ENCODE data around the gene KRT78.

GRCh38 chr12:52815676-52816588 is 32.9 kb downstream of the KRT78 start:
- TF ChIP-seq CC2D1A (IDR thresholded peaks at IDR 0.05) (no peak), TEAD1 (CRISPR knock-in tag; IDR thresholded peaks at IDR 0.05) (no peak), CTCF (IDR thresholded peaks at IDR 0.05 in 2 of 3, conservative IDR thresholded peaks at IDR 0.05 in 1 of 3; ENCODE audit: insufficient read depth in 2 of 3, low read depth in 1 of 3, low read length in 3 of 3) (no peak), MIER1 (IDR thresholded peaks at IDR 0.05; ENCODE audit: low read depth) (no peak), MLLT1 (IDR thresholded peaks at IDR 0.05) (no peak), BCLAF1 (IDR thresholded peaks at IDR 0.05; ENCODE audit: borderline replicate concordance in 1 of 2, control insufficient read depth in 1 of 2, low read depth in 2 of 2, low read length in 1 of 2) (no peak), ZNF239 (CRISPR knock-in tag; IDR thresholded peaks at IDR 0.05) (no peak), HES1 (IDR thresholded peaks at IDR 0.05; ENCODE audit: low read depth) (no peak)

Measured in K562 (cell line).